Tibial nerve (tissue), 4 donors: ENCODE results near the gene FAM234A. TPM values are rescaled to one million over a fixed set of nuclear protein-coding genes. Genes with fewer than 3 reads are reported as not detected.
A peak's percentile ranks its signal among the peaks of the same experiment; 100 is the strongest.

Source experiments
- DNase-seq, 2 donors: peaks; one replicate each; pipeline ENCODE4 v3.0.0-alpha.2; 2019; ENCODE audit warnings: low spot score in 2 of 2
- H3K27ac ChIP-seq, 4 donors: fragments of 200-600 bp; sonication (generic) in 3 of 4; one replicate each; pipeline ENCODE4 v1.5.1; 2017 to 2019; ENCODE audit warnings: mild to moderate bottlenecking in 1 of 4
- H3K27me3 ChIP-seq, 2 donors: fragments of 200-600 bp; sonication (generic) in 1 of 2; one replicate each; pipeline versions ENCODE4 v1.5.1 to v1.6.0; 2017 to 2019
- H3K36me3 ChIP-seq, 3 donors: fragments of 200-600 bp; sonication (generic); one replicate each; pipeline ENCODE4 v1.5.1; 2018 to 2019
- H3K4me1 ChIP-seq, 4 donors: fragments of 200-600 bp; sonication (generic) in 3 of 4; one replicate each; pipeline ENCODE4 v1.5.1; 2017 to 2019
- H3K4me3 ChIP-seq, 4 donors: fragments of 200-600 bp; sonication (generic) in 3 of 4; one replicate each; pipeline ENCODE4 v1.5.1; 2017 to 2019; ENCODE audit warnings: mild to moderate bottlenecking in 1 of 4, moderate library complexity in 1 of 4
- H3K9me3 ChIP-seq, 4 donors: fragments of 200-600 bp; sonication (generic) in 3 of 4; one replicate each; pipeline ENCODE4 v1.5.1; 2017 to 2019
- EP300 ChIP-seq, 2 donors: sonication (generic); formaldehyde crosslinking; IDR thresholded peaks; one replicate each; pipeline ENCODE4 v1.6.1; 2017; ENCODE audit warnings: antibody characterized with exemption in 2 of 2, mild to moderate bottlenecking in 1 of 2
- POLR2A ChIP-seq, 2 donors: fragments of 450-650 bp; IDR thresholded peaks; one replicate each; pipeline ENCODE4 v1.6.1; 2017; ENCODE audit warnings: antibody characterized with exemption in 2 of 2, mild to moderate bottlenecking in 2 of 2, moderate library complexity in 2 of 2
- WGBS, 2 donors: methylation state at CpG; one replicate each; pipeline ENCODE4 v1.1.5; 2018; 5-methylcytosine and 5-hydroxymethylcytosine counted together
- total RNA-seq, 4 donors: library from RNA; depleted of rRNA; stranded (reverse); fragments of >200 nt; gene quantifications; one replicate each; pipeline ENCODE4 v1.1.0, GENCODE V29; 2016
- TF ChIP-seq, protein P1 (sequence below), 5 experiments: fragments of 200-600 bp in 3 of 5; fragments of 450-650 bp in 2 of 5; sonication (generic) in 3 of 5; IDR thresholded peaks; one replicate each; pipeline ENCODE4 v1.5.1; 2016 to 2019; ENCODE audit warnings: antibody characterized with exemption in 5 of 5, mild to moderate bottlenecking in 3 of 5, moderate library complexity in 2 of 5

The FAM234A gene
- total RNA-seq, 4 donors from 2014 or later, result 73.5 to 192 (median 99.0) TPM

DNA sequence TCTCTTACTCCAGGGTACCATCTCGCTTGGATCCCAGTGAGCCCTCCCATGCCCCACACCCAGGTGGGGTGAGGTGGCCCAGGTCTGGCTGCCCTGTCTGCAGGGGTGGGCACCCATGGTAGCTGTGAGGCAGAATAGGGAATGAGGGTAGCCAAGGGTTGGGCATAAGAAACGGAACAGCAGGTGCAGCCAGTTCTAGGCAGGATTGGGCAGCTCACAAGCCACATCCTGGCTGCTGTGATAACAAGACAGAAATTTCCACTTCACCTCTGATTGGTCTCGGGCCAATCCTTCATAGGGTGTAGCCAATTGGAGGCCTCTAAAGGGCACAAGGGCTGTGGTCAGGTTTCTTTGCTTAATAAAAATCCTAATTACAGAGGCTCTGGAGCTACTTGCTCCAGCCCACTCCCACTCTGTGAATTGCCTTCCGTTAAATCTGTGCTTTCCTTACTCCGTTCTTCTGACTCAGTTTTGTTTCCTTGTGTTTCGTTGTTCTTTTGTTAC, 44.3 kb downstream of the FAM234A start:
- Histone ChIP-seq H3K36me3 (no peaks in the 10 kb centered on the region), H3K27ac (no peak overlapping the region), H3K27me3 (peaks cover 0 to 46% of the 10 kb centered on the region in 2 donors), H3K4me1 (peaks cover 0 to 37% (median 14%) of the 10 kb centered on the region in 4 donors), H3K9me3 (no peaks in the 10 kb centered on the region), H3K4me3 (no peak overlapping the region)
- WGBS, 2 donors, result 58 to 64% methylated on average over 5 to 6 of the region's 6 CpGs
- DNase-seq, result no peak
- TF ChIP-seq POLR2A (IDR thresholded peaks at IDR 0.05), result no peak
- TF ChIP-seq, protein P1, sequence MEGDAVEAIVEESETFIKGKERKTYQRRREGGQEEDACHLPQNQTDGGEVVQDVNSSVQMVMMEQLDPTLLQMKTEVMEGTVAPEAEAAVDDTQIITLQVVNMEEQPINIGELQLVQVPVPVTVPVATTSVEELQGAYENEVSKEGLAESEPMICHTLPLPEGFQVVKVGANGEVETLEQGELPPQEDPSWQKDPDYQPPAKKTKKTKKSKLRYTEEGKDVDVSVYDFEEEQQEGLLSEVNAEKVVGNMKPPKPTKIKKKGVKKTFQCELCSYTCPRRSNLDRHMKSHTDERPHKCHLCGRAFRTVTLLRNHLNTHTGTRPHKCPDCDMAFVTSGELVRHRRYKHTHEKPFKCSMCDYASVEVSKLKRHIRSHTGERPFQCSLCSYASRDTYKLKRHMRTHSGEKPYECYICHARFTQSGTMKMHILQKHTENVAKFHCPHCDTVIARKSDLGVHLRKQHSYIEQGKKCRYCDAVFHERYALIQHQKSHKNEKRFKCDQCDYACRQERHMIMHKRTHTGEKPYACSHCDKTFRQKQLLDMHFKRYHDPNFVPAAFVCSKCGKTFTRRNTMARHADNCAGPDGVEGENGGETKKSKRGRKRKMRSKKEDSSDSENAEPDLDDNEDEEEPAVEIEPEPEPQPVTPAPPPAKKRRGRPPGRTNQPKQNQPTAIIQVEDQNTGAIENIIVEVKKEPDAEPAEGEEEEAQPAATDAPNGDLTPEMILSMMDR (IDR thresholded peaks at IDR 0.05), result no peak
- TF ChIP-seq EP300 (IDR thresholded peaks at IDR 0.05), result no peak

- H3K4me1 ChIP-seq, result peaks cover 0 to 34% (median 14%) of the 10 kb centered on the region in 4 donors
- WGBS, 2 donors, result 65 to 74% methylated on average over 7 of the region's 7 CpGs
Observed at GRCh38 chr16:279531-279930, 44.9 kb downstream of the FAM234A start.

DNA sequence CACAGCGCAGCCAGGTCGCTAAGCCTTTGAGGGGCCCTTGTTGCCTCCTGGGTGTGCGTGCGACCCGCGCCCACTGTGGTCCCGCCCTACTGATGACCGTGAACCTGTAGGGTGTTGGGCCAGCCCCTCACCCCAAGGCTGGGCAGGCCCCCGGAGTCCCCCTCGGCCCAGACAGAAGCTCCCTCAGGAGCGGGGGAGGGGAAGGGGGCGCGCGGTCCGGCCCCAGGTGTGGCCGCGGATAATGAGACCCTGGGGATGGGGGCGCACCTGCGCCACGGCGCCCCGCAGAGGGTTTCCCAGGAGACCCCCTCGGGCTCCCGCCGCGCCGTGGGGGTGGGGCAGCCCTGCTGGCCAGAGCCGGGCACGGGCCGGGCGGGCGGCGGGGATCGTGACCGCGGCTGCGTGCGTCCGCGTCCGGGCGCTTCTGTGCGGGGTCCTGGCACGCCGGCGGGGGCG, 45.4 kb downstream of the FAM234A start:
- no peak overlapping the region for H3K27ac ChIP-seq
- H3K36me3 ChIP-seq, result peaks cover 0 to 9% (median 0%) of the 10 kb centered on the region in 3 donors
- DNase-seq, result no peak
- peaks cover 0 to 36% of the 10 kb centered on the region in 2 donors for H3K27me3 ChIP-seq
- TF ChIP-seq, protein P1 (IDR thresholded peaks at IDR 0.05), result no peak
- TF ChIP-seq EP300 (IDR thresholded peaks at IDR 0.05), result no peak
- TF ChIP-seq POLR2A (IDR thresholded peaks at IDR 0.05), result no peak
- 10% methylated on average over 26 of the region's 47 CpGs; no CpG with 5 or more reads in 1 of the 2 donors for WGBS, 2 donors
- peaks cover 0 to 29% (median 10%) of the 10 kb centered on the region in 4 donors for H3K4me1 ChIP-seq
- H3K9me3 ChIP-seq, result no peaks in the 10 kb centered on the region
- H3K4me3 ChIP-seq, result peak overlapping the region in 1 of 4 donors; percentile 38

More at GRCh38 chr16:279531-279930, 44.9 kb downstream of the FAM234A start:
- no peak for DNase-seq
- Histone ChIP-seq H3K4me3 (no peak overlapping the region), H3K36me3 (peaks cover 0 to 4% (median 0%) of the 10 kb centered on the region in 3 donors), H3K27me3 (peaks cover 0 to 41% of the 10 kb centered on the region in 2 donors), H3K27ac (no peak overlapping the region), H3K9me3 (no peaks in the 10 kb centered on the region)
- no peak for TF ChIP-seq POLR2A (IDR thresholded peaks at IDR 0.05)
- TF ChIP-seq EP300 (IDR thresholded peaks at IDR 0.05), result no peak
- TF ChIP-seq, protein P1 (IDR thresholded peaks at IDR 0.05), result no peak

GRCh38 chr16:280552-280951, 45.9 kb downstream of the FAM234A start, which contains the start of gene ARHGDIG:
ARHGDIG (plus strand) TSS chr16:280591; CDS start chr16:280681, 90 bp downstream.
- Histone ChIP-seq H3K9me3 (no peaks in the 10 kb centered on the region), H3K36me3 (peaks cover 0 to 14% (median 0%) of the 10 kb centered on the region in 3 donors), H3K27ac (peak within 1 kb of the TSS in 1 of 4 donors; percentile 22), H3K27me3 (peaks cover 0 to 35% of the 10 kb centered on the region in 2 donors), H3K4me3 (peak within 1 kb of the TSS in 2 of 4 donors; percentile 23 to 51), H3K4me1 (peaks cover 0 to 25% (median 7%) of the 10 kb centered on the region in 4 donors)
- TF ChIP-seq, protein P1 (IDR thresholded peaks at IDR 0.05), result no peak
- TF ChIP-seq POLR2A (IDR thresholded peaks at IDR 0.05), result no peak
- TF ChIP-seq EP300 (IDR thresholded peaks at IDR 0.05), result no peak
- no peak for DNase-seq
- 0% methylated on average over 3 to 5 of the region's 54 CpGs for WGBS, 2 donors

- WGBS, 2 donors, result 52 to 53% methylated on average over 10 to 22 of the region's 27 CpGs
- Histone ChIP-seq H3K27me3 (peaks cover 0 to 33% of the 10 kb centered on the region in 2 donors), H3K36me3 (peaks cover 0 to 16% (median 0%) of the 10 kb centered on the region in 3 donors), H3K9me3 (no peaks in the 10 kb centered on the region), H3K4me1 (peaks cover 0 to 22% (median 7%) of the 10 kb centered on the region in 4 donors), H3K4me3 (peak overlapping the region in 1 of 4 donors; percentile 51), H3K27ac (peak overlapping the region in 1 of 4 donors; percentile 22)
- no peak for TF ChIP-seq POLR2A (IDR thresholded peaks at IDR 0.05)
- no peak for TF ChIP-seq EP300 (IDR thresholded peaks at IDR 0.05)
- TF ChIP-seq, protein P1 (IDR thresholded peaks at IDR 0.05), result no peak
- DNase-seq, result no peak
Observed at GRCh38 chr16:280991-281659, 46.5 kb downstream of the FAM234A start.
